RWPE2 (cell line): ENCODE data around the gene PTPN23.

Experiments used
- ATAC-seq: fragments of 200-7000 bp; cut with Tn5 transposase; 3 replicates; pipeline ENCODE4 v1.9.1; 2021; ENCODE audit warnings: low read depth
- DNase-seq: peaks from one replicate; pipeline ENCODE4 v3.0.0-alpha.2; 2020; ENCODE audit warnings: low spot score
- H3K27ac ChIP-seq: fragments of 450-650 bp; 2 replicates; pipeline ENCODE4 v1.5.1; 2017; ENCODE audit warnings: mild to moderate bottlenecking; ENCODE audit not compliant: poor library complexity, severe bottlenecking
- H3K27me3 ChIP-seq: fragments of 250-450 bp; sonication (Bioruptor Pico); 2 replicates; pipeline ENCODE4 v1.5.1; 2021; ENCODE audit warnings: mild to moderate bottlenecking, moderate library complexity; ENCODE audit not compliant: insufficient read depth, poor library complexity, severe bottlenecking
- H3K36me3 ChIP-seq: fragments of 250-450 bp; sonication (Bioruptor Pico); 2 replicates; pipeline ENCODE4 v1.5.1; 2020; ENCODE audit warnings: low read depth, mild to moderate bottlenecking, moderate library complexity
- H3K4me1 ChIP-seq: fragments of 250-450 bp; sonication (Bioruptor Pico); 2 replicates; pipeline ENCODE4 v1.5.1; 2021; ENCODE audit warnings: mild to moderate bottlenecking, moderate library complexity; ENCODE audit not compliant: insufficient read depth, poor library complexity, severe bottlenecking
- H3K4me3 ChIP-seq: fragments of 250-450 bp; sonication (Bioruptor Pico); 2 replicates; pipeline ENCODE4 v1.5.1; 2021; ENCODE audit warnings: mild to moderate bottlenecking, moderate library complexity; ENCODE audit not compliant: severe bottlenecking
- H3K9me3 ChIP-seq: fragments of 250-450 bp; sonication (Bioruptor Pico); 2 replicates; pipeline ENCODE4 v1.5.1; 2021; ENCODE audit warnings: mild to moderate bottlenecking, moderate library complexity; ENCODE audit not compliant: severe bottlenecking
- CTCF ChIP-seq: fragments of 450-650 bp; IDR thresholded peaks from one replicate; pipeline ENCODE4 v1.5.1; 2017; ENCODE audit warnings: mild to moderate bottlenecking, moderate library complexity; ENCODE audit not compliant: poor library complexity, severe bottlenecking

Gene PTPN23

GRCh38 chr3:47436180-47436579, 55.4 kb downstream of the PTPN23 start:
- Histone ChIP-seq H3K27me3 (no peaks in the 10 kb centered on the region), H3K4me1 (no peaks in the 10 kb centered on the region), H3K4me3 (no peak overlapping the region), H3K9me3 (no peaks in the 10 kb centered on the region), H3K36me3 (peaks cover 40% of the 10 kb centered on the region), H3K27ac (no peak overlapping the region)
- no peak for TF ChIP-seq CTCF
- no peak for DNase-seq
- no peak for ATAC-seq

- no peak for DNase-seq
- H3K4me1 ChIP-seq: peaks cover 17% of the 10 kb centered on the region
- TF ChIP-seq CTCF: peak; percentile 19
Measured at GRCh38 chr3:47440131-47440530, 59.3 kb downstream of the PTPN23 start.

GRCh38 chr3:47441796-47442551, 61.2 kb downstream of the PTPN23 start:
- Histone ChIP-seq H3K27me3 (no peaks in the 10 kb centered on the region), H3K4me1 (peaks cover 17% of the 10 kb centered on the region), H3K27ac (no peak overlapping the region), H3K9me3 (no peaks in the 10 kb centered on the region), H3K4me3 (no peak overlapping the region), H3K36me3 (peaks cover 22% of the 10 kb centered on the region)
- no peak for TF ChIP-seq CTCF
- no peak for ATAC-seq
- DNase-seq: no peak

More at GRCh38 chr3:47440131-47440530, 59.3 kb downstream of the PTPN23 start:
- peaks cover 26% of the 10 kb centered on the region for H3K36me3 ChIP-seq
- H3K27me3 ChIP-seq: no peaks in the 10 kb centered on the region
- no peak for ATAC-seq
- no peak overlapping the region for H3K4me3 ChIP-seq
- no peaks in the 10 kb centered on the region for H3K9me3 ChIP-seq
- H3K27ac ChIP-seq: no peak overlapping the region

- Histone ChIP-seq H3K36me3 (peaks cover 12% of the 10 kb centered on the region; the same call in 1 of the 2 replicates), H3K4me3 (no peak overlapping the region), H3K9me3 (no peaks in the 10 kb centered on the region), H3K4me1 (peaks cover 17% of the 10 kb centered on the region), H3K27me3 (no peaks in the 10 kb centered on the region), H3K27ac (peak overlapping the region; percentile 80)
- ATAC-seq (peak; percentile 84), DNase-seq (no peak)
- no peak for TF ChIP-seq CTCF
Measured at GRCh38 chr3:47443611-47443995, 62.8 kb downstream of the PTPN23 start.

- H3K4me3 ChIP-seq: no peak overlapping the region
- DNase-seq: no peak
- peak; percentile 79 for ATAC-seq
- H3K9me3 ChIP-seq: no peaks in the 10 kb centered on the region
- TF ChIP-seq CTCF: no peak
- H3K36me3 ChIP-seq: peaks cover 11% of the 10 kb centered on the region; the same call in 1 of the 2 replicates
- no peaks in the 10 kb centered on the region for H3K27me3 ChIP-seq
- peaks cover 17% of the 10 kb centered on the region for H3K4me1 ChIP-seq
- peak overlapping the region; percentile 80 for H3K27ac ChIP-seq
Measured at GRCh38 chr3:47444103-47444502, 63.3 kb downstream of the PTPN23 start.
